Testis (tissue), 3 donors: ENCODE results near the gene WEE2. TPM values are rescaled to one million over a fixed set of nuclear protein-coding genes. Genes with fewer than 3 reads are reported as not detected.

ENCODE experiments used
- DNase-seq: peaks from one replicate; pipeline ENCODE4 v3.0.0-alpha.2; 2019
- H3K27ac ChIP-seq, 2 donors: fragments of 200-600 bp; sonication (generic); one replicate each; pipeline ENCODE4 v1.5.1; 2019
- H3K27me3 ChIP-seq: fragments of 200-600 bp; sonication (generic); one replicate; pipeline ENCODE4 v1.5.1; 2019
- H3K36me3 ChIP-seq: fragments of 200-600 bp; sonication (generic); one replicate; pipeline ENCODE4 v1.5.1; 2017; ENCODE audit warnings: low read depth; ENCODE audit errors: missing control alignments
- H3K4me1 ChIP-seq: fragments of 200-600 bp; sonication (generic); one replicate; pipeline ENCODE4 v1.5.1; 2019
- H3K4me3 ChIP-seq, 2 donors: fragments of 200-600 bp; sonication (generic); one replicate each; pipeline ENCODE4 v1.5.1; 2017 to 2019
- H3K9me3 ChIP-seq: fragments of 200-600 bp; sonication (generic); one replicate; pipeline ENCODE4 v1.5.1; 2017
- CTCF ChIP-seq, 3 experiments: fragments of 450-650 bp in 2 of 3; fragments of 200-600 bp in 1 of 3; sonication (generic) in 1 of 3; IDR thresholded peaks; one replicate each; pipeline ENCODE4 v1.5.1; 2016 to 2019; ENCODE audit warnings: antibody characterized with exemption in 3 of 3, mild to moderate bottlenecking in 2 of 3, moderate library complexity in 1 of 3
- POLR2A ChIP-seq: fragments of 450-650 bp; IDR thresholded peaks from one replicate; pipeline ENCODE4 v1.6.1; 2017; ENCODE audit warnings: antibody characterized with exemption, mild to moderate bottlenecking, moderate library complexity
- WGBS, 2 donors: methylation state at CpG; one replicate each; pipeline ENCODE4 v1.1.5; 2018; 5-methylcytosine and 5-hydroxymethylcytosine counted together
- intact Hi-C: fragments of 100-400 bp; cut with DNase I; formaldehyde crosslinking; loops from one replicate; pipeline ENCODE4 v1.15.1; 2023; ENCODE audit warnings: low total_unique reads
- polyA plus RNA-seq: library from polyadenylated mRNA; stranded (reverse); fragments of 350-450 nt; fragmentation: Illumina TruSeq; extraction: RNeasy Lipid Tissue Mini Kit (QIAGEN cat#74804); gene quantifications from one replicate; pipeline ENCODE4 v1.2.3, GENCODE V29; 2014; ENCODE audit warnings: low read depth, low replicate concordance; ENCODE audit not compliant: insufficient read depth
- total RNA-seq, 2 donors: library from RNA; depleted of rRNA; stranded (reverse); fragments of >200 nt; gene quantifications; one replicate each; pipeline ENCODE4 v1.2.3, GENCODE V29; 2016

The WEE2 gene
- total and polyA plus RNA-seq, 3 donors from 2014 or later, result 0.20 to 1.4 TPM; not detected in 1

DNA sequence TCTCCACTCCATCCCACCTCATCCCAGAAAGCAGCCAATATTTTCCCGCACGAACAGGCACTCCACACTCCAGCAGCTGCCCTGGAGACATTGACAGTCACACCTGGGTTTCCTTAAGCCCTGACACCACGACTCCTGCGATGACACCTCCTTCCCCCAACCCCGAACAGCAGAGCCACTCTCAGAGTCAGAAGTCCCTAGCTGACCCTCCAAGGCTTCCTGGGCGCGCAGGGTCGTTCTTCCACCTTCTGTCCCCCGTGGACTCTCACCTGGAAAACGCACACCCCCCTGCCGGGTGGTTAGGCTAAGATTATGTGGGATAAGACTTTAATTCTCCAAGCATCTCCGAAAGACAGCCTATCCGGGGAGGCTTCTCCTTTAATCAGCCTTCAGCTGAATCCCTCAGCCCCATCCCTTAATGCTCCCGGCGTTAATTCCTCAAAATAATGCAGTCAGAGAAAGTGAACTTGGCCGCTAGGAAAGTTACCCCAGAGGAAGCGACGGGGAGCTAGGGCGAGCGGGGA is 7.2 kb upstream of the WEE2 start:
- H3K4me1 ChIP-seq, result peaks cover 5% of the 10 kb centered on the region
- no peak for DNase-seq

DNA sequence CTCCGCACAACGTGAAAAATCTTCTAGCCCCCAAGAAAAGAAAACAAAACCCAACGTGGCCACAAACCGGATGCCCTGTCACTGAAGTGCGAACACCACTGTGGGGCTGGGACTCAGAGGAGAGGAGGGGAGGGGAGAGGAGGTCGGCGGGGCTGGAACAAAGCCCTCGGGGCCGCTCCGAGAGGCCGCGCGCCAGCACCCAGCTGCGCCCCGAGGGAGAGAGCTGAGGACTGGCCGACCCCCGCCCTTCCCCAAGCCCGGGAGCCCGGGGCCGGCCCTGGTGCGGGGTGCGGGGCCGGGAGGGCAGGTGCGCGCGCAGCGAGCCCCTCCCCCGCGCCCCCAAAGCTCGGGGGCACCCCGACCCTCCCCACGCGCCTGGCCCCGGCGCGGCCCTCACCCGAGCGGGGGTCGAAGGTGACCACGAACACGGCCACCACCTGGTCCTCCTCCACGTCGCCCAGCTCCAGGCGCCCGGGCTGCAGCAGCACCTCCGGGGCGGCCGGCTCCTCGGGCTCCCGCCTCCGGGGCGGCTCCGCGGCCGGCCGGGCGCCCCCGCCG is 6.6 kb upstream of the WEE2 start:
- intact Hi-C loops, result no loop called here
- H3K36me3 ChIP-seq, result no peaks in the 10 kb centered on the region
- peak; percentile 40 for DNase-seq
- H3K4me3 ChIP-seq, result peak overlapping the region; percentile 72
- no peaks in the 10 kb centered on the region for H3K27me3 ChIP-seq
- H3K4me1 ChIP-seq, result peaks cover 5% of the 10 kb centered on the region
- H3K27ac ChIP-seq, result peak overlapping the region; percentile 59 to 72
- no peaks in the 10 kb centered on the region for H3K9me3 ChIP-seq
- 0 to 1% methylated on average over 5 to 40 of the region's 59 CpGs for WGBS, 2 donors
- no peak for TF ChIP-seq POLR2A

More for the DNA sequence above, 7.2 kb upstream of the WEE2 start:
- 10 to 13% methylated on average over 20 of the region's 20 CpGs for WGBS, 2 donors
- H3K9me3 ChIP-seq, result no peaks in the 10 kb centered on the region
- no peaks in the 10 kb centered on the region for H3K36me3 ChIP-seq
- intact Hi-C loops, result no loop called here
- H3K4me3 ChIP-seq, result peak overlapping the region; percentile 72
- peak overlapping the region; percentile 59 to 72 for H3K27ac ChIP-seq
- H3K27me3 ChIP-seq, result no peaks in the 10 kb centered on the region
- TF ChIP-seq CTCF (IDR thresholded peaks at IDR 0.05) (no peak), POLR2A (no peak)

- H3K4me1 ChIP-seq, result peaks cover 5% of the 10 kb centered on the region
- no peaks in the 10 kb centered on the region for H3K9me3 ChIP-seq
- H3K27ac ChIP-seq, result peak within 1 kb of the TSS; percentile 59 to 72
- WGBS, 2 donors, result 0% methylated on average over 4 to 49 of the region's 62 CpGs
- TF ChIP-seq POLR2A (no peak), CTCF (IDR thresholded peaks at IDR 0.05) (no peak)
- H3K36me3 ChIP-seq, result no peaks in the 10 kb centered on the region
- intact Hi-C loops, result no loop called here
- peak within 1 kb of the TSS; percentile 72 for H3K4me3 ChIP-seq
- DNase-seq, result peak; percentile 32
- no peaks in the 10 kb centered on the region for H3K27me3 ChIP-seq
These were observed 6.0 kb upstream of the WEE2 start, which contains the start of gene DENND11 for GRCh38 chr7:141702047-141702567. DENND11 (minus strand) TSS chr7:141702166; CDS start chr7:141702153, 13 bp downstream.

DNA sequence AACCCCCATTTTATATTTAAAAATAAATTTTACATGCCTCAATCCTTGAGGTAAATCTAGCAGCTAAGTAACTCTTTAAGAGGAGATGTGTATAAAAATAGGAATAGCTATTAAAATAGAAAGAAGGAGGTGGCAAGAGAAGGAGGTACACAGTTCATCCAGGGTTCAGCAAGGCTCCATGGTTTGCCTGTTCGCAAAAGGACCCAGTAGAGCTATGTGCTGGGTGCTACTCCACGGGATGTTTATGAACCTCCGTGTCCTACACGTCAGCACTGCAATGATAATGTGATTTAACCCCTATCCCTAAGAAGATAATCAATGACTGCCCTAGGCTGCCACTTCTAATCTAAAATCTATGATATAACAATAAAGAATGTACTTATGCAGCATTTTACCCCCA is 5.3 kb upstream of the WEE2 start:
- WGBS, 2 donors, result 35 to 39% methylated on average over 4 of the region's 4 CpGs
- Histone ChIP-seq H3K4me3 (peak overlapping the region in 1 of 2 donors; percentile 60), H3K27ac (no peak overlapping the region), H3K36me3 (no peaks in the 10 kb centered on the region), H3K27me3 (no peaks in the 10 kb centered on the region), H3K9me3 (no peaks in the 10 kb centered on the region), H3K4me1 (peaks cover 5% of the 10 kb centered on the region)
- TF ChIP-seq CTCF (IDR thresholded peaks at IDR 0.05), result no peak
- no peak for TF ChIP-seq POLR2A
- intact Hi-C loops, result no loop called here
- DNase-seq, result no peak

- Histone ChIP-seq H3K9me3 (no peaks in the 10 kb centered on the region), H3K36me3 (no peaks in the 10 kb centered on the region), H3K4me1 (peaks cover 5% of the 10 kb centered on the region), H3K4me3 (no peak overlapping the region), H3K27ac (no peak overlapping the region), H3K27me3 (no peaks in the 10 kb centered on the region)
- intact Hi-C loops, result no loop called here
- no peak for DNase-seq
- 79 to 82% methylated on average over 3 of the region's 3 CpGs for WGBS, 2 donors
- no peak for TF ChIP-seq CTCF (IDR thresholded peaks at IDR 0.05)
- no peak for TF ChIP-seq POLR2A
These were observed 4.0 kb upstream of the WEE2 start for GRCh38 chr7:141704112-141704511.
